Measurements from ENCODE around the gene MSH2. TPM values are rescaled to one million over a fixed set of nuclear protein-coding genes. Genes with fewer than 3 reads are reported as not detected.
"Not testable (repeated sequence)": the region's sequence is repeated elsewhere in the genome, so short reads cannot be mapped to it uniquely, and the experiment has no call there.

Gene MSH2
- total RNA-seq, 6 donors from 2014 or later, result 6.1 to 16.3 (median 10.2) TPM

- ATAC-seq (ENCODE audit: low FRiP score in 2 of 2), result peak in 1 of 2 donors; percentile 60
- Histone ChIP-seq H3K4me3 (no peak overlapping the region), H3K9me3 (no peaks in the 10 kb centered on the region), H3K27ac (no peak overlapping the region), H3K4me1 (no peaks in the 10 kb centered on the region), H3K36me3 (peaks cover 0 to 3% (median 0%) of the 10 kb centered on the region in 4 donors), H3K27me3 (no peaks in the 10 kb centered on the region)
- 45 to 49% methylated on average over 4 of the region's 4 CpGs for WGBS, 2 donors
- no peak for DNase-seq
- TF ChIP-seq POLR2A (IDR thresholded peaks at IDR 0.05) (no peak), CTCF (IDR thresholded peaks at IDR 0.05) (peak in 3 of 6 experiments; percentile 11 to 18 (median 16))
Measured at GRCh38 chr2:47437287-47437686, 34.3 kb downstream of the MSH2 start.

- Histone ChIP-seq H3K27me3 (no peaks in the 10 kb centered on the region), H3K4me3 (no peak overlapping the region), H3K9me3 (no peaks in the 10 kb centered on the region), H3K36me3 (peaks cover 0 to 3% (median 0%) of the 10 kb centered on the region in 4 donors), H3K4me1 (no peaks in the 10 kb centered on the region), H3K27ac (no peak overlapping the region)
- whole genome bisulfite sequencing, 2 donors, result 93% methylated on average over 3 of the region's 3 CpGs
- no peak for ATAC-seq (ENCODE audit: low FRiP score in 2 of 2)
- DNase-seq, result no peak
- no peak for TF ChIP-seq POLR2A (IDR thresholded peaks at IDR 0.05)
- no peak for TF ChIP-seq CTCF (IDR thresholded peaks at IDR 0.05)
Measured at GRCh38 chr2:47438106-47438505, 35.1 kb downstream of the MSH2 start.

- DNase-seq, result no peak
- ATAC-seq (ENCODE audit: low FRiP score in 2 of 2), result no peak
Measured at GRCh38 chr2:47438783-47439182, 35.8 kb downstream of the MSH2 start.

GRCh38 chr2:47451790-47452189 lies 48.8 kb downstream of the MSH2 start:
- Histone ChIP-seq H3K9me3 (no peaks in the 10 kb centered on the region), H3K36me3 (peaks cover 0 to 7% (median 3%) of the 10 kb centered on the region in 4 donors), H3K4me1 (no peaks in the 10 kb centered on the region), H3K27ac (no peak overlapping the region), H3K27me3 (no peaks in the 10 kb centered on the region), H3K4me3 (no peak overlapping the region)
- no peak for TF ChIP-seq POLR2A (IDR thresholded peaks at IDR 0.05)
- TF ChIP-seq CTCF (IDR thresholded peaks at IDR 0.05), result no peak
- TF ChIP-seq POLR2AphosphoS5 (IDR thresholded peaks at IDR 0.05), result no peak
- TF ChIP-seq EP300 (IDR thresholded peaks at IDR 0.05), result no peak
- no peak for ATAC-seq (ENCODE audit: low FRiP score in 2 of 2)
- no peak for DNase-seq

More at GRCh38 chr2:47438783-47439182, 35.8 kb downstream of the MSH2 start:
- H3K27me3 ChIP-seq, result no peaks in the 10 kb centered on the region
- peaks cover 0 to 3% (median 0%) of the 10 kb centered on the region in 4 donors for H3K36me3 ChIP-seq
- H3K9me3 ChIP-seq, result no peaks in the 10 kb centered on the region
- no peak overlapping the region for H3K4me3 ChIP-seq
- no peak overlapping the region for H3K27ac ChIP-seq
- TF ChIP-seq EP300 (IDR thresholded peaks at IDR 0.05) (no peak), CTCF (IDR thresholded peaks at IDR 0.05) (no peak), POLR2A (IDR thresholded peaks at IDR 0.05) (no peak), POLR2AphosphoS5 (IDR thresholded peaks at IDR 0.05) (no peak)
- H3K4me1 ChIP-seq, result no peaks in the 10 kb centered on the region
- WGBS, 2 donors, result 94 to 100% methylated on average over 2 of the region's 2 CpGs

- Histone ChIP-seq H3K4me3 (no peak overlapping the region), H3K27me3 (no peaks in the 10 kb centered on the region), H3K36me3 (peaks cover 0 to 7% (median 3%) of the 10 kb centered on the region in 4 donors), H3K27ac (no peak overlapping the region), H3K9me3 (no peaks in the 10 kb centered on the region), H3K4me1 (no peaks in the 10 kb centered on the region)
- no peak for DNase-seq
- no peak for ATAC-seq (ENCODE audit: low FRiP score in 2 of 2)
- WGBS, 2 donors, result 74 to 75% methylated on average over 2 of the region's 2 CpGs
- TF ChIP-seq EP300 (IDR thresholded peaks at IDR 0.05) (no peak), POLR2AphosphoS5 (IDR thresholded peaks at IDR 0.05) (no peak), POLR2A (IDR thresholded peaks at IDR 0.05) (no peak), CTCF (IDR thresholded peaks at IDR 0.05) (no peak)
Measured at GRCh38 chr2:47452761-47453160, 49.8 kb downstream of the MSH2 start.

- WGBS, 2 donors, result 96 to 97% methylated on average over 5 of the region's 5 CpGs
Measured at GRCh38 chr2:47454818-47455217, 51.9 kb downstream of the MSH2 start.

More at GRCh38 chr2:47454818-47455217, 51.9 kb downstream of the MSH2 start:
- not testable (repeated sequence) for DNase-seq; H3K4me1 ChIP-seq; H3K9me3 ChIP-seq; ATAC-seq (ENCODE audit: low FRiP score in 2 of 2); H3K27me3 ChIP-seq; H3K36me3 ChIP-seq; H3K4me3 ChIP-seq; H3K27ac ChIP-seq

Measured in upper lobe of left lung (tissue), 6 donors.